GM12878 (cell line): ENCODE results near the gene HDAC8. TPM values are rescaled to one million over a fixed set of nuclear protein-coding genes. Genes with fewer than 3 reads are reported as not detected.

ENCODE experiments used
- ATAC-seq: fragments of 200-7000 bp; cut with Tn5 transposase; 3 replicates; pipeline ENCODE4 v1.9.1; 2020; ENCODE audit warnings: mild to moderate bottlenecking, moderate library complexity
- BruUV-seq: library from RNA; stranded (reverse); fragments of 400-500 nt; replicated peaks from 2 replicates; lab custom pipeline; 2021; lab: Mats Ljungman, UMichigan
- CTCF ChIA-PET: fragments of 300-600 bp; sonication (Branson Sonifier 250); formaldehyde crosslinking; extraction: SDS; loops from one replicate; lab custom pipeline; 2021; ENCODE audit warnings: inconsistent platforms; lab: Yijun Ruan, JAX
- POLR2A ChIA-PET: fragments of 350-600 bp; formaldehyde crosslinking; extraction: SDS; loops from one replicate; lab custom pipeline; 2021; ENCODE audit warnings: inconsistent platforms; lab: Charles Lee
- RAD21 ChIA-PET: fragments of 300-600 bp; sonication (Branson Sonifier 250); formaldehyde crosslinking; loops from one replicate; lab custom pipeline; 2023; ENCODE audit warnings: antibody characterized with exemption; ENCODE audit not compliant: unreplicated experiment; lab: Charles Lee
- SMC1A ChIA-PET: fragments of 300-600 bp; sonication (Branson Sonifier 250); formaldehyde crosslinking; loops from one replicate; lab custom pipeline; 2023; ENCODE audit not compliant: unreplicated experiment, uncharacterized antibody; lab: Charles Lee
- DNase-seq: peaks from one replicate; pipeline ENCODE4 v3.0.0-alpha.2; 2011; ENCODE audit warnings: low read depth, low spot score
- FAIRE-seq: peaks from 3 replicates; lab custom pipeline; 2011; peaks lifted over from hg19 to GRCh38; lab: Jason Lieb, UNC
- H2AFZ ChIP-seq: 2 replicates; pipeline ENCODE4 v1.6.0; 2011; ENCODE audit warnings: low read depth, low read length, control low read depth; ENCODE audit not compliant: control insufficient read depth
- H3K27ac ChIP-seq: 2 replicates; pipeline ENCODE4 v1.5.1; 2011; ENCODE audit warnings: control low read depth; ENCODE audit not compliant: control insufficient read depth, insufficient read depth
- H3K27me3 ChIP-seq, 2 experiments: replicated peaks in 1 of 2; 2 replicates each; pipeline versions ENCODE4 v1.6.0 to v1.6.1; 2011; ENCODE audit warnings: low read length in 1 of 2; ENCODE audit not compliant: control insufficient read depth in 2 of 2, insufficient read depth in 2 of 2
- H3K36me3 ChIP-seq, 2 experiments: 2 replicates each; pipeline ENCODE4 v1.5.1; 2011; ENCODE audit warnings: low read length in 1 of 2; ENCODE audit not compliant: control insufficient read depth in 2 of 2, insufficient read depth in 2 of 2
- H3K4me1 ChIP-seq: 2 replicates; pipeline ENCODE4 v1.6.1; 2011; ENCODE audit warnings: mild to moderate bottlenecking, low read length, moderate library complexity, mixed read lengths; ENCODE audit not compliant: control insufficient read depth, insufficient read depth
- H3K4me2 ChIP-seq: 2 replicates; pipeline ENCODE4 v1.6.0; 2011; ENCODE audit warnings: control low read depth; ENCODE audit not compliant: control insufficient read depth, insufficient read depth
- H3K4me3 ChIP-seq: fragments of 200-600 bp; sonication (generic); 2 replicates; pipeline ENCODE4 v1.5.1; 2016
- H3K79me2 ChIP-seq: 2 replicates; pipeline ENCODE4 v1.6.0; 2011; ENCODE audit warnings: low read length; ENCODE audit not compliant: control insufficient read depth, insufficient read depth
- H3K9ac ChIP-seq: 2 replicates; pipeline ENCODE4 v1.8.0; 2011; ENCODE audit warnings: low read length, control low read depth, mixed read lengths; ENCODE audit not compliant: control insufficient read depth, insufficient read depth
- H3K9me3 ChIP-seq: replicated peaks from 3 replicates; pipeline ENCODE4 v1.5.1; 2011; ENCODE audit warnings: mild to moderate bottlenecking, low read length; ENCODE audit not compliant: control insufficient read depth, insufficient read depth
- H4K20me1 ChIP-seq: 2 replicates; pipeline ENCODE4 v1.6.0; 2011; ENCODE audit not compliant: control insufficient read depth, insufficient read depth
- KLF5 ChIP-seq: fragments of 450-650 bp; IDR thresholded peaks from 2 replicates; pipeline ENCODE4 v1.6.1; 2014; ENCODE audit warnings: mild to moderate bottlenecking; ENCODE audit not compliant: partially characterized antibody
- RCOR1 ChIP-seq: conservative IDR thresholded peaks from 2 replicates; pipeline ENCODE4 v1.6.1; 2012; ENCODE audit warnings: low read depth, low read length, improper control_type of control experiment
- RELA ChIP-seq: fragments of 450-650 bp; IDR thresholded peaks from 2 replicates; pipeline ENCODE4 v1.8.0; 2014; ENCODE audit warnings: borderline replicate concordance; ENCODE audit not compliant: partially characterized antibody
- RFX5 ChIP-seq: IDR thresholded peaks from 2 replicates; pipeline ENCODE4 v1.6.1; 2011; ENCODE audit warnings: low read depth, low read length, improper control_type of control experiment
- SMARCA5 ChIP-seq: fragments of 450-650 bp; IDR thresholded peaks from 2 replicates; pipeline ENCODE4 v1.6.1; 2017; ENCODE audit warnings: mild to moderate bottlenecking
- YY1 ChIP-seq: IDR thresholded peaks from 2 replicates; pipeline ENCODE4 v1.6.1; 2011; ENCODE audit warnings: low read depth, mild to moderate bottlenecking, low read length
- WGBS: methylation state at CpG from one replicate; pipeline ENCODE4 v1.1.6; 2016; ENCODE audit warnings: low lambda C conversion rate; ENCODE audit not compliant: insufficient replicate concordance, insufficient coverage; ENCODE audit errors: missing lambda C conversion rate; 5-methylcytosine and 5-hydroxymethylcytosine counted together
- in situ Hi-C: fragments of 300-500 bp; cut with MboI; formaldehyde crosslinking; loops from 9 replicates; pipeline ENCODE4 v1.14.3; 2018; ENCODE audit warnings: mixed read lengths
- intact Hi-C: fragments of 100-400 bp; cut with micrococcal nuclease; formaldehyde crosslinking; loops from one replicate; pipeline ENCODE4 v1.14.2; 2022; ENCODE audit not compliant: unreplicated experiment
- polyA plus RNA-seq, 11 experiments: library from polyadenylated mRNA; depleted of rRNA in 4 of 11; unstranded in 6 of 11; stranded (reverse) in 5 of 11; fragments of >200 nt; fragmentation: Nextera tagmentation in 4 of 11; fragmentation: Illumina TruSeq in 1 of 11; extraction: Ambion mirVana in 4 of 11; extraction: Trizol in 1 of 11; gene quantifications; 1 replicate in 1 of 11; 2 replicates in 10 of 11; pipeline versions ENCODE4 v1.2.1 to v1.2.3, GENCODE V29; 2011 to 2016; ENCODE audit warnings: inconsistent platforms in 2 of 11, missing spikeins in 2 of 11, low read depth in 1 of 11
- total RNA-seq, 4 experiments: library from RNA; depleted of rRNA in 3 of 4; stranded (reverse); fragments of >200 nt in 3 of 4; fragmentation: Illumina TruSeq in 1 of 4; extraction: Trizol in 1 of 4; gene quantifications; 2 replicates each; pipeline versions ENCODE4 v1.2.1 to v1.2.3, GENCODE V29; 2013 to 2021
- TF ChIP-seq, protein P1 (sequence below), 3 experiments: IDR thresholded peaks in 2 of 3; conservative IDR thresholded peaks in 1 of 3; 2 replicates each; pipeline ENCODE4 v1.5.1; 2011; ENCODE audit warnings: low read depth in 3 of 3, low read length in 3 of 3, mild to moderate bottlenecking in 3 of 3, control low read depth in 2 of 3, moderate library complexity in 2 of 3, inconsistent platforms in 1 of 3, mixed read lengths in 1 of 3; ENCODE audit not compliant: control insufficient read depth in 2 of 3, insufficient read depth in 1 of 3; ENCODE audit errors: extremely low read depth in 1 of 3
- TF ChIP-seq, protein P2 (sequence below): IDR thresholded peaks from 2 replicates; pipeline ENCODE4 v1.6.1; 2012; ENCODE audit warnings: low read depth, low read length, improper control_type of control experiment
- TF ChIP-seq, protein P3 (sequence below): fragments of 450-650 bp; IDR thresholded peaks from 2 replicates; pipeline ENCODE4 v1.6.1; 2018; ENCODE audit warnings: borderline replicate concordance, mild to moderate bottlenecking; ENCODE audit not compliant: partially characterized antibody
- TF ChIP-seq, protein P4 (sequence below): fragments of 450-650 bp; IDR thresholded peaks from 2 replicates; pipeline ENCODE4 v1.6.1; 2017; ENCODE audit warnings: borderline replicate concordance

HDAC8 gene
- total and polyA plus RNA-seq, 10 of the 15 experiments (the other 5 are each of a cell fraction or from before 2014, with no cell fraction given): 18.1 to 34.7 (median 29.1) TPM

DNA sequence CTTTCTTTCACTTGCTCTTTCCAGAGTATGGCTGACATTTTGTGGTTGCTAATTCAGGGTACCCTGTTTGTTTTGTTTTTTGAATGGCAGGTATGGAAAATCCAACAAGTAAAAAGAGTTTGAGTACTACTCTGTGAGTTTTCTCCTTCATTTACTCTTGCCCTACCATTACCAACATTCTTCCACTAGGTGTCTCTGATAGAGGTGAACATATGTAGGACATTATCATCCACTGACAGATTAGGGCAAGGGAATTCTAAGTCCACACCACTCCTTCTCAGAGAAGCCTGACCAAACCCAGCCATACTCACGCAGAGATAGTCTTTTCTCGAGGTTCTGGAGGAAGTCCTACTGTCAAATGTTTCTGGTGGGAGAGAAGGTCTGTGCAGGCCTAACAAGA lies 36.7 kb upstream of the HDAC8 start:
- no TSS peak for BruUV-seq
- SMC1A ChIA-PET: no interaction called here
- no peaks in the 10 kb centered on the region for H3K4me1 ChIP-seq
- DNase-seq (no peak), FAIRE-seq (no peak), ATAC-seq (peak; percentile 38; the same call in 1 of the 3 replicates)
- H3K9me3 ChIP-seq: no peaks in the 10 kb centered on the region
- H3K4me3 ChIP-seq: no peak overlapping the region
- no peak overlapping the region for H3K9ac ChIP-seq
- WGBS: 2% methylated on average over 2 of the region's 2 CpGs
- TF ChIP-seq, protein P1, sequence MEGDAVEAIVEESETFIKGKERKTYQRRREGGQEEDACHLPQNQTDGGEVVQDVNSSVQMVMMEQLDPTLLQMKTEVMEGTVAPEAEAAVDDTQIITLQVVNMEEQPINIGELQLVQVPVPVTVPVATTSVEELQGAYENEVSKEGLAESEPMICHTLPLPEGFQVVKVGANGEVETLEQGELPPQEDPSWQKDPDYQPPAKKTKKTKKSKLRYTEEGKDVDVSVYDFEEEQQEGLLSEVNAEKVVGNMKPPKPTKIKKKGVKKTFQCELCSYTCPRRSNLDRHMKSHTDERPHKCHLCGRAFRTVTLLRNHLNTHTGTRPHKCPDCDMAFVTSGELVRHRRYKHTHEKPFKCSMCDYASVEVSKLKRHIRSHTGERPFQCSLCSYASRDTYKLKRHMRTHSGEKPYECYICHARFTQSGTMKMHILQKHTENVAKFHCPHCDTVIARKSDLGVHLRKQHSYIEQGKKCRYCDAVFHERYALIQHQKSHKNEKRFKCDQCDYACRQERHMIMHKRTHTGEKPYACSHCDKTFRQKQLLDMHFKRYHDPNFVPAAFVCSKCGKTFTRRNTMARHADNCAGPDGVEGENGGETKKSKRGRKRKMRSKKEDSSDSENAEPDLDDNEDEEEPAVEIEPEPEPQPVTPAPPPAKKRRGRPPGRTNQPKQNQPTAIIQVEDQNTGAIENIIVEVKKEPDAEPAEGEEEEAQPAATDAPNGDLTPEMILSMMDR (IDR thresholded peaks at IDR 0.05 in 2 of 3, conservative IDR thresholded peaks at IDR 0.05 in 1 of 3; ENCODE audit: control insufficient read depth in 2 of 3, extremely low read depth in 1 of 3, insufficient read depth in 1 of 3, low read depth in 3 of 3, low read length in 3 of 3): peak in 2 of 3 experiments; percentile 12 to 21; a peak in 2 of 6 replicates
- TF ChIP-seq, protein P2, sequence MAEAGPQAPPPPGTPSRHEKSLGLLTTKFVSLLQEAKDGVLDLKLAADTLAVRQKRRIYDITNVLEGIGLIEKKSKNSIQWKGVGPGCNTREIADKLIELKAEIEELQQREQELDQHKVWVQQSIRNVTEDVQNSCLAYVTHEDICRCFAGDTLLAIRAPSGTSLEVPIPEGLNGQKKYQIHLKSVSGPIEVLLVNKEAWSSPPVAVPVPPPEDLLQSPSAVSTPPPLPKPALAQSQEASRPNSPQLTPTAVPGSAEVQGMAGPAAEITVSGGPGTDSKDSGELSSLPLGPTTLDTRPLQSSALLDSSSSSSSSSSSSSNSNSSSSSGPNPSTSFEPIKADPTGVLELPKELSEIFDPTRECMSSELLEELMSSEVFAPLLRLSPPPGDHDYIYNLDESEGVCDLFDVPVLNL: no peak
- no peak overlapping the region for H3K4me2 ChIP-seq
- H2AFZ ChIP-seq: no peak overlapping the region
- intact Hi-C loops: no loop called here
- H3K27ac ChIP-seq: no peak overlapping the region
- in situ Hi-C loops: no loop called here
- H3K79me2 ChIP-seq: no peaks in the 10 kb centered on the region
- POLR2A ChIA-PET: no interaction called here
- RAD21 ChIA-PET: no interaction called here
- CTCF ChIA-PET: no interaction called here
- no peaks in the 10 kb centered on the region for H4K20me1 ChIP-seq
- no peaks in the 10 kb centered on the region; a peak in 1 of 4 replicates for H3K27me3 ChIP-seq
- H3K36me3 ChIP-seq: no peaks in the 10 kb centered on the region

DNA sequence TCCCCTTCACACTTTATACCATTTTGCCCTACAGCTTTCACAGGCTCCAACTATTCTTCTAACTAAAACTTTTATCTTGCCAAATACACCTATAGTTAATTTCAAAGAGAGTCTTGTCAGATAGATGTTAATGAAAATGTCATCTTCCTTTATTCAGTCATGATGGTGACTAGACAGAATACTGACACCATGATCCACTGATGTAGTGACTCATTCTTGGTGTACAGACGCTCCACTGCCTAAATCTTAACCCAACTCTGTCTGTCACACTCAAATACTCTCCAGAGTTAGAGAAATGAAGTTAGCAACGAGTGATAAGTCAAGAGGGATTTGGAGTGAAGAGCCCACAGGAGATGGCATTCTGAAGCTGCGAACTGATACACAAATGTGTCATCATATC lies 32.1 kb upstream of the HDAC8 start:
- DNase-seq (no peak), ATAC-seq (no peak), FAIRE-seq (no peak)
- no TSS peak for BruUV-seq
- in situ Hi-C loops: loop anchor here (5.0 kb wide), 1 partner anchor 48 kb away; no protein-coding TSS in a partner anchor
- H3K27me3 ChIP-seq: no peaks in the 10 kb centered on the region; a peak in 1 of 4 replicates
- H4K20me1 ChIP-seq: no peaks in the 10 kb centered on the region
- ChIA-PET POLR2A (no interaction called here), CTCF (no interaction called here), RAD21 (no interaction called here), SMC1A (interaction anchor here (1.5 kb wide), 1 partner anchor 13 kb away, joined by 3 read pairs; no protein-coding TSS in a partner anchor)
- no peak overlapping the region for H2AFZ ChIP-seq
- no peaks in the 10 kb centered on the region for H3K79me2 ChIP-seq
- intact Hi-C loops: no loop called here
- no peaks in the 10 kb centered on the region for H3K36me3 ChIP-seq
- H3K27ac ChIP-seq: no peak overlapping the region
- WGBS: 6% methylated on average over 3 of the region's 3 CpGs
- no peak overlapping the region for H3K4me3 ChIP-seq
- no peaks in the 10 kb centered on the region for H3K4me1 ChIP-seq
- no peak overlapping the region for H3K4me2 ChIP-seq
- no peaks in the 10 kb centered on the region for H3K9me3 ChIP-seq
- no peak overlapping the region for H3K9ac ChIP-seq
- TF ChIP-seq KLF5 (no peak), RFX5 (no peak), SMARCA5 (no peak), YY1 (no peak), RELA (no peak), RCOR1 (no peak)
- TF ChIP-seq, protein P3, sequence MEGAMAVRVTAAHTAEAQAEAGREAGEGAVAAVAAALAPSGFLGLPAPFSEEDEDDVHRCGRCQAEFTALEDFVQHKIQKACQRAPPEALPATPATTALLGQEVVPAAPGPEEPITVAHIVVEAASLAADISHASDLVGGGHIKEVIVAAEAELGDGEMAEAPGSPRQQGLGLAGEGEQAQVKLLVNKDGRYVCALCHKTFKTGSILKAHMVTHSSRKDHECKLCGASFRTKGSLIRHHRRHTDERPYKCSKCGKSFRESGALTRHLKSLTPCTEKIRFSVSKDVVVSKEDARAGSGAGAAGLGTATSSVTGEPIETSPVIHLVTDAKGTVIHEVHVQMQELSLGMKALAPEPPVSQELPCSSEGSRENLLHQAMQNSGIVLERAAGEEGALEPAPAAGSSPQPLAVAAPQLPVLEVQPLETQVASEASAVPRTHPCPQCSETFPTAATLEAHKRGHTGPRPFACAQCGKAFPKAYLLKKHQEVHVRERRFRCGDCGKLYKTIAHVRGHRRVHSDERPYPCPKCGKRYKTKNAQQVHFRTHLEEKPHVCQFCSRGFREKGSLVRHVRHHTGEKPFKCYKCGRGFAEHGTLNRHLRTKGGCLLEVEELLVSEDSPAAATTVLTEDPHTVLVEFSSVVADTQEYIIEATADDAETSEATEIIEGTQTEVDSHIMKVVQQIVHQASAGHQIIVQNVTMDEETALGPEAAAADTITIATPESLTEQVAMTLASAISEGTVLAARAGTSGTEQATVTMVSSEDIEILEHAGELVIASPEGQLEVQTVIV: no peak
- TF ChIP-seq, protein P4, sequence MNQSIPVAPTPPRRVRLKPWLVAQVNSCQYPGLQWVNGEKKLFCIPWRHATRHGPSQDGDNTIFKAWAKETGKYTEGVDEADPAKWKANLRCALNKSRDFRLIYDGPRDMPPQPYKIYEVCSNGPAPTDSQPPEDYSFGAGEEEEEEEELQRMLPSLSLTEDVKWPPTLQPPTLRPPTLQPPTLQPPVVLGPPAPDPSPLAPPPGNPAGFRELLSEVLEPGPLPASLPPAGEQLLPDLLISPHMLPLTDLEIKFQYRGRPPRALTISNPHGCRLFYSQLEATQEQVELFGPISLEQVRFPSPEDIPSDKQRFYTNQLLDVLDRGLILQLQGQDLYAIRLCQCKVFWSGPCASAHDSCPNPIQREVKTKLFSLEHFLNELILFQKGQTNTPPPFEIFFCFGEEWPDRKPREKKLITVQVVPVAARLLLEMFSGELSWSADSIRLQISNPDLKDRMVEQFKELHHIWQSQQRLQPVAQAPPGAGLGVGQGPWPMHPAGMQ: no peak
